BE2C (cell line): ENCODE measurements around the gene DRGX.
A peak's percentile ranks its signal among the peaks of the same experiment; 100 is the strongest.

Source experiments
- DNase-seq: peaks from one replicate; pipeline ENCODE4 v3.0.0-alpha.2; 2020
- H3K27me3 ChIP-seq: fragments of 250-450 bp; sonication (Bioruptor Pico); 2 replicates; pipeline ENCODE4 v1.5.1; 2020; ENCODE audit warnings: mild to moderate bottlenecking
- H3K36me3 ChIP-seq: fragments of 250-450 bp; sonication (Bioruptor Pico); 2 replicates; pipeline ENCODE4 v1.5.1; 2020; ENCODE audit warnings: mild to moderate bottlenecking
- H3K4me1 ChIP-seq: fragments of 250-450 bp; sonication (Bioruptor Pico); 2 replicates; pipeline ENCODE4 v1.5.1; 2020
- H3K4me3 ChIP-seq: 2 replicates; pipeline ENCODE4 v1.5.1; 2011; ENCODE audit warnings: low read depth, low read length
- H3K9me3 ChIP-seq: fragments of 250-450 bp; sonication (Bioruptor Pico); 2 replicates; pipeline ENCODE4 v1.5.1; 2020
- CTCF ChIP-seq: IDR thresholded peaks from 2 replicates; pipeline ENCODE4 v1.5.1; 2012; ENCODE audit warnings: mild to moderate bottlenecking, low read depth, low read length

Gene DRGX

GRCh38 chr10:49369216-49370162 lies 26.4 kb downstream of the DRGX start:
- H3K4me3 ChIP-seq: no peak overlapping the region
- no peak for TF ChIP-seq CTCF
- no peaks in the 10 kb centered on the region for H3K9me3 ChIP-seq
- no peaks in the 10 kb centered on the region for H3K27me3 ChIP-seq
- peaks cover 1% of the 10 kb centered on the region; the same call in 1 of the 2 replicates for H3K4me1 ChIP-seq
- H3K36me3 ChIP-seq: no peaks in the 10 kb centered on the region
- DNase-seq: no peak

GRCh38 chr10:49368256-49368655 lies 27.6 kb downstream of the DRGX start:
- Histone ChIP-seq H3K4me1 (peaks cover 3% of the 10 kb centered on the region; the same call in 1 of the 2 replicates), H3K36me3 (no peaks in the 10 kb centered on the region), H3K4me3 (no peak overlapping the region), H3K27me3 (no peaks in the 10 kb centered on the region), H3K9me3 (no peaks in the 10 kb centered on the region)
- no peak for TF ChIP-seq CTCF
- no peak for DNase-seq

DNA sequence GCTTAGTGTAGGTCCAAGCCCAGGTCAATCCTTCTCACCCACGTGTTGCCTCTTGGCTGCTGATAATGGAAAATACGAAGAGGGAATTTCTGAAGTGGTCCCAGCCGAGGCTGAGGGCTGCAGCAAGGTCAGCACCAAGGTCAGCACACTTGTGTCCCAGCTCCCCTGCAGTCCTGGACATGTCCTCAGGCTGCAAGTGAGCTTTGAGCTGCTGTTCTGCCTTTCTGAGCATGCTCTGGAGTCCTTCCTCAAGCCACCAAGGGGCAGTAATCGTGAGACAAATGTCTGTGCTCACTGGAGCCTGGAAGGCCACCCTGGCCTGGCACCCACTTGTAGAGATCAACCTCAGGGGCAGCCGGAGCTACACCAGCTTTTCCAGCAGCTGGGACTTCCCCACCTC lies 28.3 kb downstream of the DRGX start:
- no peaks in the 10 kb centered on the region for H3K9me3 ChIP-seq
- H3K36me3 ChIP-seq: no peaks in the 10 kb centered on the region
- no peak overlapping the region for H3K4me3 ChIP-seq
- no peaks in the 10 kb centered on the region for H3K27me3 ChIP-seq
- H3K4me1 ChIP-seq: peaks cover 3% of the 10 kb centered on the region; the same call in 1 of the 2 replicates
- no peak for TF ChIP-seq CTCF
- DNase-seq: no peak

DNA sequence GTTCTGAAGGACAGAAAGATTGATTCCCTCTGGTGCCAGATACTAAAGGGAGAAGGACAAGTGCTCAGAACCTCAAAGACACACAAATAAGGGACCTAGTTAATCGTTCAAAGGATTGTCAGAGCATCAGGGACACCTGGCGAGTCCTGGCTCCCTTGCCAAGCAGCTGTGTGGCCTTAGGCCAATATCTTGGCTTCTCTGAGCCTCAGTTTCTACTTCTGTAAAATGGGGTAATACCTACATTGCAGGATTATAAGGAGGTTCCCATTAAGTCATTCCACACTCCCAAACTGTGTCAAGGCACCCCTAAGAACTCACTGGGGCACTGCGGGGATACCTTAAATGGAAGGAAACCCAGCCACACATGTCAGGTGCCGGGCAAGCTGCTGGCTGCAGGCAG lies 29.4 kb downstream of the DRGX start:
- Histone ChIP-seq H3K36me3 (no peaks in the 10 kb centered on the region), H3K4me1 (peaks cover 6% of the 10 kb centered on the region), H3K27me3 (no peaks in the 10 kb centered on the region), H3K4me3 (no peak overlapping the region), H3K9me3 (no peaks in the 10 kb centered on the region)
- DNase-seq: no peak
- no peak for TF ChIP-seq CTCF

- H3K4me3 ChIP-seq: no peak overlapping the region
- H3K36me3 ChIP-seq: no peaks in the 10 kb centered on the region
- 0 out of 2 replicates have a peak, but pooled peaks have one; percentile 5 for TF ChIP-seq CTCF
- no peak for DNase-seq
- no peaks in the 10 kb centered on the region for H3K27me3 ChIP-seq
- no peaks in the 10 kb centered on the region for H3K9me3 ChIP-seq
- peaks cover 11% of the 10 kb centered on the region for H3K4me1 ChIP-seq
Measured at GRCh38 chr10:49365675-49366415, 30.0 kb downstream of the DRGX start.
